ENCODE measurements around the gene ANHX.

The ANHX gene

DNA sequence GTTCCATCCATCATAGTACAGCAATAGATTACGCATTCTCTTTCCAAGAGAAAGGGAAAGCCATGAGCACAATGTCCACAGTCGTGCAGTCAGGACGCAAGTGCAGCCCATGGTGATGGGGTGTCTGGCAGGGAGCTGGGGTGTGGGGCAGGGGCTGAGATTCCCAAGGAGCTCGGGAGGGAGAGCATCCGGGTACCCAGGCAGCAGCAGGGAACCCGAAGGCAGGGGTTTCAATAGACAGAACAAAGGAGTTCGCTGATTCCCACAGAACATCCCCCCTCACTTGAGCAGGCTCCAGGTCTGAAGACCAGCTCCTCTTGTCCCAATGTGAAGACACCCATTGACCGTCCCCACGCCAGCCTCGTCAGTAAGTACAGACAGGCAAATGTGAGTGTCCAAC is 13.5 kb downstream of the ANHX start:
- H3K4me3 ChIP-seq (ENCODE audit: low read length) = no peak overlapping the region
- TF ChIP-seq, protein P1, sequence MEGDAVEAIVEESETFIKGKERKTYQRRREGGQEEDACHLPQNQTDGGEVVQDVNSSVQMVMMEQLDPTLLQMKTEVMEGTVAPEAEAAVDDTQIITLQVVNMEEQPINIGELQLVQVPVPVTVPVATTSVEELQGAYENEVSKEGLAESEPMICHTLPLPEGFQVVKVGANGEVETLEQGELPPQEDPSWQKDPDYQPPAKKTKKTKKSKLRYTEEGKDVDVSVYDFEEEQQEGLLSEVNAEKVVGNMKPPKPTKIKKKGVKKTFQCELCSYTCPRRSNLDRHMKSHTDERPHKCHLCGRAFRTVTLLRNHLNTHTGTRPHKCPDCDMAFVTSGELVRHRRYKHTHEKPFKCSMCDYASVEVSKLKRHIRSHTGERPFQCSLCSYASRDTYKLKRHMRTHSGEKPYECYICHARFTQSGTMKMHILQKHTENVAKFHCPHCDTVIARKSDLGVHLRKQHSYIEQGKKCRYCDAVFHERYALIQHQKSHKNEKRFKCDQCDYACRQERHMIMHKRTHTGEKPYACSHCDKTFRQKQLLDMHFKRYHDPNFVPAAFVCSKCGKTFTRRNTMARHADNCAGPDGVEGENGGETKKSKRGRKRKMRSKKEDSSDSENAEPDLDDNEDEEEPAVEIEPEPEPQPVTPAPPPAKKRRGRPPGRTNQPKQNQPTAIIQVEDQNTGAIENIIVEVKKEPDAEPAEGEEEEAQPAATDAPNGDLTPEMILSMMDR (conservative IDR thresholded peaks at IDR 0.05; ENCODE audit: low read depth, low read length) = no peak
- DNase-seq (ENCODE audit: low read depth) = no peak

DNA sequence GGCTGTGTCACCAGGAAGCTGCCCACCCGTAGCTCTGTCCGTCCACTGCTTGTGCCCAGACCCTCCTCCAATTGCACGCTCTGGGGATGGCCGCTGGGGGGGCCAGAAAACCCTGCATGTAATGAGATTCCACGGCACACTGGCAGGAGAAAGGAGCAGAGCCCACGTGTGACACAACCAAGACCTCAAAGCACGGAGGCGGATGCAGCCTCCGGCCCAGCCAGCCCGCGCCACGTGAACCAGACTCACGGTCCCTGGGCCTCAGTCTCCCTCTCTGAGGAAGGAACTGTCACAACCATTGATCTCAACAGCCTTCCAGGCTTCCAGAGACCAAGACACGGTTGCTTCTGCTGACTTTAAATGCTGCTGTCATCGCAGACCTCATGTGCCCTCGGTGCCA is 14.4 kb downstream of the ANHX start:
- H3K4me3 ChIP-seq (ENCODE audit: low read length) = no peak overlapping the region

DNA sequence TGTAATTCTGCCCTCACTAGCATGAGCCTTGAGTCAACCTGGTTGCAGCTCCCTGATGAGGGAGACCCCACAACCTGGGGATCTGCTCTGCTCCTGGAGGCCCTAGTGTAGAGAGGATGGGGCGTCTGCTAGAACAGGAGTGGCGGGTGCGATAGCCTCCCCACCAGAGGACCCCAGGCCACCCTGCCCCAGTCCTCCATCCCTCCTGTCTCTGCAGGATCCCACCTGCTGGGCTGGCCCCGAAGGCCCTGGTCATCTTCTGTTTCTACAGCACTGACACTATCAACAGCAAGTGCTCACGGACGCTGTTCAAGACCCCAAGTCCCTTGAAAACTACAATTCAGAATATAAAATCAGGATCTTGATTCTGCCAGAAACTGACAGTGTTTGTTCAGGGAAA is 15.2 kb downstream of the ANHX start:
- DNase-seq (ENCODE audit: low read depth) = no peak
- TF ChIP-seq, protein P1 (conservative IDR thresholded peaks at IDR 0.05; ENCODE audit: low read depth, low read length) = no peak
- H3K4me3 ChIP-seq (ENCODE audit: low read length) = no peak overlapping the region

More for the DNA sequence above, 14.4 kb downstream of the ANHX start:
- TF ChIP-seq, protein P1 (conservative IDR thresholded peaks at IDR 0.05; ENCODE audit: low read depth, low read length) = no peak
- no peak for DNase-seq (ENCODE audit: low read depth)

DNA sequence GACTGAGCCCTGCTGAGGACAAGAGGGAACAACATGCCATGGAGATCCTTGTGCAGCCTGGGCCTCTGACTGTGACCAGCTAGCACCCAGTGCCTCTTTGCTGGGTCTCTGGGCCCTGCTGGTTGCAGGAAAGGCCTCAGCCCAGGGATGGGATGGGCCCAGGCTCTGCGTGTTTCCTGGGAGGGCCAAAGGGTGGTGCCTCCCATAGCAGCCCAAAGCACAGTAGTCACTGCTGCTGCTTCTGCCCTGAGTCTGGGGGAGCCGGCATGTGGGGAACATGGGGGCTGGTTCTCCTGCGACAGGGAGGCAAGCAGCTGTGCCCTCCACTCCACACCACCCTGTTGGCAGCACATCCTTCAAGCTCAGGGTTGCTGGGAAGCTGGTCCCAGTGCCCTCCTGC is 18.5 kb downstream of the ANHX start:
- no peak overlapping the region for H3K4me3 ChIP-seq (ENCODE audit: low read length)
- DNase-seq (ENCODE audit: low read depth) = no peak
- TF ChIP-seq, protein P1 (conservative IDR thresholded peaks at IDR 0.05; ENCODE audit: low read depth, low read length) = no peak

DNA sequence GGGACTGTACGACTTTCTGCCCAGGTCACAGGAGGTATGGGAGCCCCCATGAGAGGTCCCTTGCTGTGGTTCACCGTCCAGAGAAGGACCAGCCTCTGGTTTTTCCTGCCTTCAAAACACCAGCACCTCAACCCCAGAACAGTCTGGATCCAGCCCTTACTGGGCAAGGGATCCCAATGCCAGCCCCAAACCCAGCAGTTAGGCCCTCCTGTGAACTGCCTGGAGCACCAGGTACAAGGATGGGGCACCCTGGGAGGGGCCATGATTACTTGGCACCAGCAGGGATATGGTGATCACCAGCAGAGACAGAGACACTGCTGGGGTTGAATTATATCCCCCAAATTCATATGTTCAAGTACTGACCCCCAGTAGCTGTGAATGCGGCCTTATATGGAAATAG is 20.0 kb downstream of the ANHX start:
- TF ChIP-seq, protein P1 (conservative IDR thresholded peaks at IDR 0.05; ENCODE audit: low read depth, low read length) = no peak
- no peak for DNase-seq (ENCODE audit: low read depth)
- H3K4me3 ChIP-seq (ENCODE audit: low read length) = no peak overlapping the region

DNA sequence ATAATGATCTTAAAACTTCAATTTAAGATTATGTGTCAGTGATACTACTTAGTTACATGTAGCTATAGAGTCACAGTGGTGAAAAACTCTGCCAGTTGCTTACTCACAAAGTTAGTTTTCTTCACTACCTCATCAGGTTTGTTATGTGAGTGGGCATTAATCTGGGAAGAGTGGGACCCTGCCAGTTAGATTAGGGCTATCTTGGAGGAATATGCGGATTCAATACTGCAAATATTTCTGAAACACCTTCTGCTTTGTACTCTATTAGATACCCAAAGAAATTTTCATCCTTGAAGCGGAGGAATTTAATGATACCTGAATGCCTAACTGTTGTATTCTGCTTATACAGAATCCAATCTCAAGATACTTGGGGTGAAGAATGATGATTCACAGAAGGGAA is 29.3 kb downstream of the ANHX start:
- H3K4me3 ChIP-seq (ENCODE audit: low read length) = no peak overlapping the region
- TF ChIP-seq, protein P1 (conservative IDR thresholded peaks at IDR 0.05; ENCODE audit: low read depth, low read length) = no peak
- no peak for DNase-seq (ENCODE audit: low read depth)

DNA sequence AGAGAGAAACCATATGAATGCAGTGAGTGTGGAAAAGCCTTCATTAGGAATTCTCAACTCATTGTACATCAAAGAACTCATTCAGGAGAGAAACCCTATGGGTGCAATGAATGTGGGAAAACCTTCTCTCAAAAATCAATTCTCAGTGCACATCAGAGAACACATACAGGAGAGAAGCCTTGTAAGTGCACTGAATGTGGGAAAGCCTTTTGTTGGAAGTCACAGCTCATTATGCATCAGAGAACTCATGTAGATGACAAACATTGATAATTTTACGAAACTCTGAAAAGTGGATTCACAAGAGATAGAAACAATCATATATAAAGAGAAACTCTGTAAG is 31.4 kb downstream of the ANHX start:
- no peak for DNase-seq (ENCODE audit: low read depth)
- H3K4me3 ChIP-seq (ENCODE audit: low read length) = no peak overlapping the region
- TF ChIP-seq, protein P1 (conservative IDR thresholded peaks at IDR 0.05; ENCODE audit: low read depth, low read length) = no peak
